WTC11 (cell line): ENCODE measurements around the gene LTV1. TPM values are rescaled to one million over a fixed set of nuclear protein-coding genes. Genes with fewer than 3 reads are reported as not detected.

Experiments
- ATAC-seq: fragments of 200-7000 bp; cut with Tn5 transposase; 2 replicates; pipeline ENCODE4 v1.10.0; 2021; ENCODE audit warnings: mild to moderate bottlenecking, moderate library complexity
- CTCF ChIA-PET: fragments of 300-600 bp; sonication (Branson Sonifier 250); formaldehyde crosslinking; loops from one replicate; lab custom pipeline; 2021; ENCODE audit warnings: antibody characterized with exemption; lab: Charles Lee
- POLR2A ChIA-PET: fragments of 350-600 bp; sonication (Branson Sonifier 250); formaldehyde crosslinking; loops from one replicate; lab custom pipeline; 2021; ENCODE audit warnings: antibody characterized with exemption; lab: Charles Lee
- DNase-seq: peaks from one replicate; pipeline ENCODE4 v3.0.0; 2021; ENCODE audit warnings: low spot score
- H3K27ac Mint-ChIP-seq: 2 replicates; pipeline ENCODE4 v1.8.0; 2021; ENCODE audit warnings: mixed read lengths
- H3K27me3 Mint-ChIP-seq: 2 replicates; pipeline ENCODE4 v1.8.0; 2021; ENCODE audit warnings: low read depth, mild to moderate bottlenecking, moderate library complexity, mixed read lengths
- H3K36me3 Mint-ChIP-seq: 2 replicates; pipeline ENCODE4 v1.8.0; 2021; ENCODE audit warnings: mixed read lengths
- H3K4me1 Mint-ChIP-seq: 2 replicates; pipeline ENCODE4 v1.8.0; 2022; ENCODE audit warnings: mixed read lengths
- H3K4me3 Mint-ChIP-seq: 2 replicates; pipeline ENCODE4 v1.8.0; 2021; ENCODE audit warnings: mild to moderate bottlenecking, moderate library complexity, mixed read lengths
- H3K9me3 Mint-ChIP-seq: 2 replicates; pipeline ENCODE4 v1.8.0; 2021; ENCODE audit warnings: mixed read lengths
- RELA ChIP-seq: sonication (generic); formaldehyde crosslinking; IDR thresholded peaks from 2 replicates; pipeline ENCODE4 v1.8.1; 2022; ENCODE audit warnings: missing genetic modification reagents, mild to moderate bottlenecking, borderline replicate concordance
- ZNF396 ChIP-seq: fragments of 250-450 bp; sonication (Bioruptor Pico); IDR thresholded peaks from 2 replicates; pipeline ENCODE4 v1.8.0; 2021; ENCODE audit warnings: mild to moderate bottlenecking, moderate library complexity, borderline replicate concordance
- ZNF416 ChIP-seq: fragments of 250-450 bp; sonication (Bioruptor Pico); IDR thresholded peaks from 2 replicates; pipeline ENCODE4 v1.9.0; 2021; ENCODE audit warnings: mild to moderate bottlenecking, inconsistent platforms
- total RNA-seq: library from RNA; stranded (reverse); gene quantifications from 3 replicates; pipeline ENCODE4 v1.2.3, GENCODE V29; 2021
- TF ChIP-seq, protein P1 (sequence below): sonication (generic); formaldehyde crosslinking; IDR thresholded peaks from 2 replicates; pipeline ENCODE4 v1.8.0; 2022; ENCODE audit warnings: mild to moderate bottlenecking, missing genetic modification reagents
- TF ChIP-seq, protein P2 (sequence below): sonication (generic); formaldehyde crosslinking; IDR thresholded peaks from 2 replicates; pipeline ENCODE4 v1.8.1; 2022; ENCODE audit warnings: missing genetic modification reagents, borderline replicate concordance

LTV1 gene
- total RNA-seq, 1 experiment from 2014 or later, result 37.7 TPM

DNA sequence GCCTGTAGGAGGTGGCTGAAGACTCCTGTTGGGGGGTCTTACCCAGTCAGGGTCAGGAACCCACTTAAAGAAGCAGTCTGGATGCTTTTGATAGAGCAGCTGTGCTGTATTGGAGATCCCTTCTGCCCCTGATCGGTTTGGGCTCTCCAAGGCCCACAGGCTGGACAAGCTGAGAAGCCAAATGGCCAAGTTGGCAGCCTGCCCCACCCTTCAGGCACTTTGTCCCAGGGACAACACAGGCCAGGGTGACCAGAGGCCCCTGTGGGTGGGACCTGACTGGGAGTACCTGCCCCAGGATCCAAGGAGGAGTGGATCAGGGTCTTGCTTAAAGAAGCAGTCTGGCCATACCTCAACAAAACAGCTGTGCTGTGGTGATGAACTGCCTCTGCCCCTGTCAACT, 69.5 kb downstream of the LTV1 start:
- Mint-ChIP-seq H3K27ac (no peak overlapping the region), H3K36me3 (peaks cover 19% of the 10 kb centered on the region), H3K9me3 (peaks cover 50% of the 10 kb centered on the region), H3K4me1 (no peaks in the 10 kb centered on the region), H3K27me3 (no peaks in the 10 kb centered on the region; the same call in 1 of the 2 replicates), H3K4me3 (no peak overlapping the region)
- ATAC-seq, result no peak
- ChIA-PET POLR2A (no interaction called here), CTCF (no interaction called here)
- no peak for DNase-seq
- TF ChIP-seq ZNF396 (CRISPR knock-in tag) (no peak), RELA (CRISPR knock-in tag) (no peak), ZNF416 (CRISPR knock-in tag) (no peak)
- TF ChIP-seq, protein P1, sequence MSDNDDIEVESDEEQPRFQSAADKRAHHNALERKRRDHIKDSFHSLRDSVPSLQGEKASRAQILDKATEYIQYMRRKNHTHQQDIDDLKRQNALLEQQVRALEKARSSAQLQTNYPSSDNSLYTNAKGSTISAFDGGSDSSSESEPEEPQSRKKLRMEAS, result no peak
- TF ChIP-seq, protein P2, sequence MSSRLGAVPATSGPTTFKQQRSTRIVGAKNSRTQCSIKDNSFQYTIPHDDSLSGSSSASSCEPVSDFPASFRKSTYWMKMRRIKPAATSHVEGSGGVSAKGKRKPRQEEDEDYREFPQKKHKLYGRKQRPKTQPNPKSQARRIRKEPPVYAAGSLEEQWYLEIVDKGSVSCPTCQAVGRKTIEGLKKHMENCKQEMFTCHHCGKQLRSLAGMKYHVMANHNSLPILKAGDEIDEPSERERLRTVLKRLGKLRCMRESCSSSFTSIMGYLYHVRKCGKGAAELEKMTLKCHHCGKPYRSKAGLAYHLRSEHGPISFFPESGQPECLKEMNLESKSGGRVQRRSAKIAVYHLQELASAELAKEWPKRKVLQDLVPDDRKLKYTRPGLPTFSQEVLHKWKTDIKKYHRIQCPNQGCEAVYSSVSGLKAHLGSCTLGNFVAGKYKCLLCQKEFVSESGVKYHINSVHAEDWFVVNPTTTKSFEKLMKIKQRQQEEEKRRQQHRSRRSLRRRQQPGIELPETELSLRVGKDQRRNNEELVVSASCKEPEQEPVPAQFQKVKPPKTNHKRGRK (CRISPR knock-in tag), result no peak

Other genes with a start within 250 kb of the LTV1 start
- 72.6 to 90.5 TPM (median 80.2 TPM) in 3 replicates for gene PHACTR2, start 165.4 kb upstream of the LTV1 start, total RNA-seq
- gene ZC2HC1B, start 21.1 kb downstream of the LTV1 start, total RNA-seq, result not detected in 3 replicates
- 1.6 to 1.9 TPM (median 1.7 TPM) in 3 replicates for gene PLAGL1, start 164.9 kb downstream of the LTV1 start, total RNA-seq